ENCODE measurements around the gene FTO.

The FTO gene

GRCh38 chr16:54070789-54071343, 366.9 kb downstream of the FTO start:
- H3K4me1 ChIP-seq (ENCODE audit: control insufficient read depth, insufficient read depth, low read length) = no peaks in the 10 kb centered on the region
- H3K9me3 ChIP-seq (ENCODE audit: control insufficient read depth, insufficient read depth, low read length) = no peaks in the 10 kb centered on the region
- no peak overlapping the region for H3K4me3 ChIP-seq (ENCODE audit: low read length)
- no peaks in the 10 kb centered on the region for H3K27me3 ChIP-seq (ENCODE audit: control insufficient read depth, insufficient read depth, low read length)
- no CpG with 5 or more reads among the region's 2 CpGs for WGBS (ENCODE audit: insufficient coverage, insufficient read length)
- no peak overlapping the region for H3K27ac ChIP-seq (ENCODE audit: low read length)
- DNase-seq (ENCODE audit: low read depth, low spot score) = no peak
- H3K36me3 ChIP-seq (ENCODE audit: control insufficient read depth, insufficient read depth, low read length) = no peaks in the 10 kb centered on the region

GRCh38 chr16:54071514-54071913, 367.6 kb downstream of the FTO start:
- no peaks in the 10 kb centered on the region for H3K9me3 ChIP-seq (ENCODE audit: control insufficient read depth, insufficient read depth, low read length)
- no CpG with 5 or more reads among the region's 3 CpGs for WGBS (ENCODE audit: insufficient coverage, insufficient read length)
- no peaks in the 10 kb centered on the region for H3K27me3 ChIP-seq (ENCODE audit: control insufficient read depth, insufficient read depth, low read length)

GRCh38 chr16:54072237-54072636, 368.3 kb downstream of the FTO start:
- H3K4me1 ChIP-seq (ENCODE audit: control insufficient read depth, insufficient read depth, low read length) = no peaks in the 10 kb centered on the region
- no CpG with 5 or more reads among the region's 6 CpGs for WGBS (ENCODE audit: insufficient coverage, insufficient read length)
- no peak overlapping the region for H3K4me3 ChIP-seq (ENCODE audit: low read length)
- H3K9me3 ChIP-seq (ENCODE audit: control insufficient read depth, insufficient read depth, low read length) = no peaks in the 10 kb centered on the region
- DNase-seq (ENCODE audit: low read depth, low spot score) = no peak
- H3K27ac ChIP-seq (ENCODE audit: low read length) = no peak overlapping the region
- no peaks in the 10 kb centered on the region for H3K27me3 ChIP-seq (ENCODE audit: control insufficient read depth, insufficient read depth, low read length)
- H3K36me3 ChIP-seq (ENCODE audit: control insufficient read depth, insufficient read depth, low read length) = no peaks in the 10 kb centered on the region

More at GRCh38 chr16:54071514-54071913, 367.6 kb downstream of the FTO start:
- no peaks in the 10 kb centered on the region for H3K36me3 ChIP-seq (ENCODE audit: control insufficient read depth, insufficient read depth, low read length)
- H3K27ac ChIP-seq (ENCODE audit: low read length) = no peak overlapping the region
- H3K4me3 ChIP-seq (ENCODE audit: low read length) = no peak overlapping the region
- H3K4me1 ChIP-seq (ENCODE audit: control insufficient read depth, insufficient read depth, low read length) = no peaks in the 10 kb centered on the region
- DNase-seq (ENCODE audit: low read depth, low spot score) = no peak

GRCh38 chr16:54073356-54073755, 369.4 kb downstream of the FTO start:
- Histone ChIP-seq H3K4me3 (ENCODE audit: low read length) (no peak overlapping the region), H3K27ac (ENCODE audit: low read length) (no peak overlapping the region), H3K36me3 (ENCODE audit: control insufficient read depth, insufficient read depth, low read length) (no peaks in the 10 kb centered on the region), H3K27me3 (ENCODE audit: control insufficient read depth, insufficient read depth, low read length) (no peaks in the 10 kb centered on the region), H3K9me3 (ENCODE audit: control insufficient read depth, insufficient read depth, low read length) (no peaks in the 10 kb centered on the region), H3K4me1 (ENCODE audit: control insufficient read depth, insufficient read depth, low read length) (no peaks in the 10 kb centered on the region)
- WGBS (ENCODE audit: insufficient coverage, insufficient read length) = no CpG with 5 or more reads among the region's 3 CpGs
- DNase-seq (ENCODE audit: low read depth, low spot score) = no peak

GRCh38 chr16:54075446-54075845, 371.5 kb downstream of the FTO start:
- WGBS (ENCODE audit: insufficient coverage, insufficient read length) = no CpG with 5 or more reads among the region's 4 CpGs
- no peaks in the 10 kb centered on the region for H3K36me3 ChIP-seq (ENCODE audit: control insufficient read depth, insufficient read depth, low read length)
- no peak overlapping the region for H3K27ac ChIP-seq (ENCODE audit: low read length)
- no peaks in the 10 kb centered on the region for H3K27me3 ChIP-seq (ENCODE audit: control insufficient read depth, insufficient read depth, low read length)
- no peak for DNase-seq (ENCODE audit: low read depth, low spot score)
- H3K4me3 ChIP-seq (ENCODE audit: low read length) = no peak overlapping the region
- no peaks in the 10 kb centered on the region for H3K9me3 ChIP-seq (ENCODE audit: control insufficient read depth, insufficient read depth, low read length)
- H3K4me1 ChIP-seq (ENCODE audit: control insufficient read depth, insufficient read depth, low read length) = no peaks in the 10 kb centered on the region

- no peak overlapping the region for H3K4me3 ChIP-seq (ENCODE audit: low read length)
- DNase-seq (ENCODE audit: low read depth, low spot score) = no peak
- no CpG with 5 or more reads among the region's 3 CpGs for WGBS (ENCODE audit: insufficient coverage, insufficient read length)
- no peaks in the 10 kb centered on the region for H3K36me3 ChIP-seq (ENCODE audit: control insufficient read depth, insufficient read depth, low read length)
- no peaks in the 10 kb centered on the region for H3K9me3 ChIP-seq (ENCODE audit: control insufficient read depth, insufficient read depth, low read length)
- H3K4me1 ChIP-seq (ENCODE audit: control insufficient read depth, insufficient read depth, low read length) = no peaks in the 10 kb centered on the region
- H3K27ac ChIP-seq (ENCODE audit: low read length) = no peak overlapping the region
- no peaks in the 10 kb centered on the region for H3K27me3 ChIP-seq (ENCODE audit: control insufficient read depth, insufficient read depth, low read length)
Observed at GRCh38 chr16:54076006-54076504, 372.1 kb downstream of the FTO start.

GRCh38 chr16:54077050-54077821, 373.3 kb downstream of the FTO start:
- Histone ChIP-seq H3K27me3 (ENCODE audit: control insufficient read depth, insufficient read depth, low read length) (no peaks in the 10 kb centered on the region), H3K4me1 (ENCODE audit: control insufficient read depth, insufficient read depth, low read length) (no peaks in the 10 kb centered on the region), H3K9me3 (ENCODE audit: control insufficient read depth, insufficient read depth, low read length) (no peaks in the 10 kb centered on the region), H3K4me3 (ENCODE audit: low read length) (no peak overlapping the region), H3K36me3 (ENCODE audit: control insufficient read depth, insufficient read depth, low read length) (no peaks in the 10 kb centered on the region), H3K27ac (ENCODE audit: low read length) (no peak overlapping the region)
- WGBS (ENCODE audit: insufficient coverage, insufficient read length) = no CpG with 5 or more reads among the region's 9 CpGs
- DNase-seq (ENCODE audit: low read depth, low spot score) = no peak

- Histone ChIP-seq H3K4me1 (ENCODE audit: control insufficient read depth, insufficient read depth, low read length) (no peaks in the 10 kb centered on the region), H3K9me3 (ENCODE audit: control insufficient read depth, insufficient read depth, low read length) (no peaks in the 10 kb centered on the region), H3K4me3 (ENCODE audit: low read length) (no peak overlapping the region), H3K36me3 (ENCODE audit: control insufficient read depth, insufficient read depth, low read length) (no peaks in the 10 kb centered on the region), H3K27ac (ENCODE audit: low read length) (no peak overlapping the region), H3K27me3 (ENCODE audit: control insufficient read depth, insufficient read depth, low read length) (no peaks in the 10 kb centered on the region)
- WGBS (ENCODE audit: insufficient coverage, insufficient read length) = no CpG with 5 or more reads among the region's 7 CpGs
- no peak for DNase-seq (ENCODE audit: low read depth, low spot score)
Observed at GRCh38 chr16:54080524-54081008, 376.6 kb downstream of the FTO start.

- Histone ChIP-seq H3K27ac (ENCODE audit: low read length) (no peak overlapping the region), H3K27me3 (ENCODE audit: control insufficient read depth, insufficient read depth, low read length) (no peaks in the 10 kb centered on the region), H3K4me1 (ENCODE audit: control insufficient read depth, insufficient read depth, low read length) (no peaks in the 10 kb centered on the region), H3K36me3 (ENCODE audit: control insufficient read depth, insufficient read depth, low read length) (no peaks in the 10 kb centered on the region), H3K4me3 (ENCODE audit: low read length) (no peak overlapping the region), H3K9me3 (ENCODE audit: control insufficient read depth, insufficient read depth, low read length) (no peaks in the 10 kb centered on the region)
- no CpG with 5 or more reads among the region's 4 CpGs for WGBS (ENCODE audit: insufficient coverage, insufficient read length)
- DNase-seq (ENCODE audit: low read depth, low spot score) = no peak
Observed at GRCh38 chr16:54086791-54087190, 382.8 kb downstream of the FTO start.

GRCh38 chr16:54090602-54091001, 386.6 kb downstream of the FTO start:
- DNase-seq (ENCODE audit: low read depth, low spot score) = no peak
- WGBS (ENCODE audit: insufficient coverage, insufficient read length) = no CpG with 5 or more reads among the region's 6 CpGs
- H3K9me3 ChIP-seq (ENCODE audit: control insufficient read depth, insufficient read depth, low read length) = no peaks in the 10 kb centered on the region
- H3K4me3 ChIP-seq (ENCODE audit: low read length) = no peak overlapping the region
- no peaks in the 10 kb centered on the region for H3K27me3 ChIP-seq (ENCODE audit: control insufficient read depth, insufficient read depth, low read length)
- H3K4me1 ChIP-seq (ENCODE audit: control insufficient read depth, insufficient read depth, low read length) = no peaks in the 10 kb centered on the region
- H3K36me3 ChIP-seq (ENCODE audit: control insufficient read depth, insufficient read depth, low read length) = no peaks in the 10 kb centered on the region
- H3K27ac ChIP-seq (ENCODE audit: low read length) = no peak overlapping the region

All from iPS DF 6.9 (cell line).